ENCODE results near the gene KLF16. TPM values are rescaled to one million over a fixed set of nuclear protein-coding genes. Genes with fewer than 3 reads are reported as not detected.

Gene KLF16
- polyA plus RNA-seq, 3 donors from 2014 or later = 0.12 to 0.55 (median 0.49) TPM

DNA sequence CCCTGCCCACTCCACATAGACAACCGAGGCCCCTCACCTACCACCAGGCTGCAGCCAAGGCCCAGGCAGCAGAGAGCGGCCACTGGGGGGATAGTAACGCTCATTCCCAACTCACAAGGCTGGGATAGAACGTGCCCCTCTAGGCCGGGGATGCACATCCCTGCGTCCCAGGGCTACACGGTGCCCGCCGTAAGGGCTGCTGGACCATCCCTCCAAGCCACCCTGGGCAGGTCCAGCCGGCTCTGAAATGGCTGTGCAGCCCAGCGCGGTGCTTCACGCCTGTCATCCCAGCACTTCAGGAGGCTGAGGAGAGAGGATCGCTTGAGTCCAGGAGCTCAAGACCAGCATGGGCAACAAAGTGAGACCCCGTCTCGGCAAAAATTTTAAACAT, 18.3 kb downstream of the KLF16 start:
- Mint-ChIP-seq H3K27me3 (ENCODE audit: low read depth in 3 of 3) (peaks cover 6 to 26% (median 16%) of the 10 kb centered on the region in 3 donors), H3K4me1 (peaks cover 65 to 68% of the 10 kb centered on the region in 2 donors), H3K27ac (no peak overlapping the region), H3K36me3 (no peaks in the 10 kb centered on the region), H3K9me3 (no peaks in the 10 kb centered on the region), H3K4me3 (peak overlapping the region in 2 of 5 donors; percentile 8 to 35)
- DNase-seq = no peak

- Mint-ChIP-seq H3K4me1 (peaks cover 65 to 66% of the 10 kb centered on the region in 2 donors), H3K9me3 (no peaks in the 10 kb centered on the region), H3K36me3 (no peaks in the 10 kb centered on the region), H3K4me3 (peak overlapping the region in 2 of 5 donors; percentile 13 to 35), H3K27ac (no peak overlapping the region), H3K27me3 (ENCODE audit: low read depth in 3 of 3) (peaks cover 6 to 24% (median 16%) of the 10 kb centered on the region in 3 donors)
- DNase-seq = no peak
Measured at GRCh38 chr19:1844513-1845124, 18.8 kb downstream of the KLF16 start.

DNA sequence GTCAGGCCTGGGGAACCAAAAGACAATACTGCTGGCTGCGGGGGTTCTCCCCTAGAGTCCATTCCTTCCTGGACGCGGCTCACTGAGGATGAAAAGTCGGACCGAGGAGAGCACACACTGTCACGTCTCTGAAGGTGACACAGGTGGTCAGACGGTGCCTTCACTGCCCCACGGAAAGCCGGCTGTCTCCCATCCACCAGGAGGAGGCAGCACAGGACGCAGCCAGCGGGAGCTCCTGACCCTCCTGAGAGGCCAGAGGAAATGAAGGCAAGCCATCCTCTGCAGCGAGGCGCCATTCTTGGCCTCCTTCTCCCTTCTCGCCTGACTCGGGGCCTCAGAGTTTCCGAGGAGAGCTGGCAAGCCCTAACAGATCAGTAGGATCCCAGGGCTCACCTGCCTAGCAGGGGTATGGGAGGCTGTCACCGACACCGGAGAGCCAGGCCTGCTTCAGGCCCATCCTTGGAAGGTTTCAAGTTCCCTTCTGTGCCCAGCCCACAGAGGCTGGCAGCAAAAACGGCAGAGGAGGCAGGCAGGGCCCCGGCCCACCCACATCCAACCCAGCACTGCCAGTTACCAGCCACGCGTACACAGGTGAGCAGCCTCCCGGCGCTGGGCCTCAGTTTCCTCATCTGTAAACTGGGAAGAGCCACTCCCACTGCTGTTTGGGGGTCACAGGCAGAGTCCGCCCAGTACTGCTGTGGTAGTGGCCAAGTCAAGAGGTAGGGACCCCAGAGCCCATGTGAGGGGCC, 19.6 kb downstream of the KLF16 start:
- Mint-ChIP-seq H3K27ac (no peak overlapping the region), H3K4me3 (peak overlapping the region in 1 of 5 donors; percentile 2), H3K27me3 (ENCODE audit: low read depth in 3 of 3) (peaks cover 6 to 25% (median 16%) of the 10 kb centered on the region in 3 donors), H3K9me3 (no peaks in the 10 kb centered on the region), H3K4me1 (peaks cover 61 to 62% of the 10 kb centered on the region in 2 donors), H3K36me3 (no peaks in the 10 kb centered on the region)
- DNase-seq = no peak

DNA sequence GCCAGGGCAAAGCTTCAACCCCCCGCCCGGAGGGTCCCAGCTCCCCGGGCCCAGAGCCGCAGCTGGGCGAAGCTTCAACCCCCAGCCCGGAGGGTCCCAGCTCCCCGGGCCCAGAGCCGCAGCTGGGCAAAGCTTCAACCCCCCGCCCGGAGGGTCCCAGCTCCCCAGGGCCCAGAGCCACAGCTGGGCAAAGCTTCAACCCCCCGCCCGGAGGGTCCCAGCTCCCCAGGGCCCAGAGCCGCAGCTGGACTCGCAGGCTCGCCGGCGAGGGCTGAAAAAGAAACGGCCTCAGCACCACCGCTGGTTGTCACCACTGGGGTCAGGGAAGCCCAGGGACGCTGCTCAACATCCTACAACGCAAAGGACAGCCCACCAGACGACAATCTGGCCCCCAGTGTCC, 20.3 kb downstream of the KLF16 start:
- Mint-ChIP-seq H3K36me3 (no peaks in the 10 kb centered on the region), H3K4me3 (no peak overlapping the region), H3K9me3 (no peaks in the 10 kb centered on the region), H3K27ac (no peak overlapping the region), H3K4me1 (peaks cover 60 to 61% of the 10 kb centered on the region in 2 donors), H3K27me3 (ENCODE audit: low read depth in 3 of 3) (peaks cover 6 to 22% (median 20%) of the 10 kb centered on the region in 3 donors)
- no peak for DNase-seq

- DNase-seq = no peak
- peaks cover 0 to 18% (median 11%) of the 10 kb centered on the region in 3 donors for H3K27me3 Mint-ChIP-seq (ENCODE audit: low read depth in 3 of 3)
- H3K4me1 Mint-ChIP-seq = peaks cover 47 to 49% of the 10 kb centered on the region in 2 donors
- no peak overlapping the region for H3K27ac Mint-ChIP-seq
- H3K9me3 Mint-ChIP-seq = no peaks in the 10 kb centered on the region
- no peaks in the 10 kb centered on the region for H3K36me3 Mint-ChIP-seq
- H3K4me3 Mint-ChIP-seq = no peak overlapping the region
Measured at GRCh38 chr19:1841209-1841924, 22.0 kb downstream of the KLF16 start.

GRCh38 chr19:1840541-1841115, 22.8 kb downstream of the KLF16 start:
- Mint-ChIP-seq H3K4me3 (no peak overlapping the region), H3K27me3 (ENCODE audit: low read depth in 3 of 3) (peaks cover 0 to 13% (median 11%) of the 10 kb centered on the region in 3 donors), H3K4me1 (peaks cover 39 to 46% of the 10 kb centered on the region in 2 donors)

GRCh38 chr19:1839658-1840540, 23.5 kb downstream of the KLF16 start:
- H3K27me3 Mint-ChIP-seq (ENCODE audit: low read depth in 3 of 3) = peaks cover 0 to 13% (median 10%) of the 10 kb centered on the region in 3 donors
- peak overlapping the region in 2 of 6 donors; percentile 31 to 40 for H3K27ac Mint-ChIP-seq
- no peaks in the 10 kb centered on the region for H3K9me3 Mint-ChIP-seq
- no peaks in the 10 kb centered on the region for H3K36me3 Mint-ChIP-seq
- H3K4me1 Mint-ChIP-seq = peaks cover 37 to 42% of the 10 kb centered on the region in 2 donors
- DNase-seq = no peak
- H3K4me3 Mint-ChIP-seq = no peak overlapping the region

More at GRCh38 chr19:1840541-1841115, 22.8 kb downstream of the KLF16 start:
- H3K9me3 Mint-ChIP-seq = no peaks in the 10 kb centered on the region
- H3K27ac Mint-ChIP-seq = peak overlapping the region in 2 of 6 donors; percentile 31 to 40
- no peaks in the 10 kb centered on the region for H3K36me3 Mint-ChIP-seq
- no peak for DNase-seq

- peaks cover 26 to 36% of the 10 kb centered on the region in 2 donors for H3K4me1 Mint-ChIP-seq
- no peak overlapping the region for H3K4me3 Mint-ChIP-seq
- H3K27ac Mint-ChIP-seq = no peak overlapping the region
- no peaks in the 10 kb centered on the region for H3K36me3 Mint-ChIP-seq
- DNase-seq = peak; percentile 38 to 57 (median 54)
- H3K27me3 Mint-ChIP-seq (ENCODE audit: low read depth in 3 of 3) = peaks cover 0 to 11% (median 8%) of the 10 kb centered on the region in 3 donors
- no peaks in the 10 kb centered on the region for H3K9me3 Mint-ChIP-seq
Measured at GRCh38 chr19:1837625-1838105, 25.7 kb downstream of the KLF16 start.

GRCh38 chr19:1837222-1837565, 26.2 kb downstream of the KLF16 start:
- Mint-ChIP-seq H3K27me3 (ENCODE audit: low read depth in 3 of 3) (peaks cover 0 to 10% (median 8%) of the 10 kb centered on the region in 3 donors), H3K27ac (no peak overlapping the region), H3K36me3 (no peaks in the 10 kb centered on the region), H3K9me3 (no peaks in the 10 kb centered on the region), H3K4me1 (peaks cover 21 to 31% of the 10 kb centered on the region in 2 donors), H3K4me3 (no peak overlapping the region)
- no peak for DNase-seq

DNA sequence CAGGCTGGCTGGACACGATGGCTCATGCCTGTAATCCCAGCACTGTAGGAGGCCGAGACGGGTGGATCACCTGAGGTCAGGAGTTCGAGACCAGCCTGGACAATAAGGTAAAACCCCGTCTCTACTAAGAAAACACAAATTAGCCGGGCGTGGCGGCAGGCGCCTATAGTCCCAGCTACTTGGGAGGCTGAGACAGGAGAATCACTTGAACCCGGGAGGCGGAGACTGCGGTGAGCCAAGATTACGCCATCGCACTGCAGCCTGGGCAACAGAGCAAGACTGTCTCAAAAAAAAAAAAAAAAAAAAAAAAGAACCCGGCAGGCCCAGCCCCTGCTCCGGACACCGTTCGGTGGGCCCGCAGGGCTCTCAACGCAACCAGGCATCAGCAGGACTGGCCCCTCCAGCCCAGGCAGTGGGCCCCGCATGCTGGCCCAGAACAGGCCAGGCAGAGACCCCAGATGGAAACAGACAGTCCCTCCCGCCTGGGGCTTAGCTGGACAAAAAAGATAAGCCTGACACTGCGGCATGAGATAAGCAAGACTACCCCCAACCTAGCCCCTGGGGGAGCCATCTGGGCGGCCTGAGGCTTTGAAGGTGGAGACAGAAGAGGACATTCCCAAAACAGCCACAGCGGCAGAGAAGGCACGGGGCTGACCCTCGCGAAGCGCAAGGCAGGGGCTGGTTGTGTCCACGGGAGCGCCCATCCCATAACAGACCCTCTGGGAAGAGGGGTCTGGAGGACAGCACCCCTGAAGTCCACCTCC, 26.7 kb downstream of the KLF16 start:
- Mint-ChIP-seq H3K9me3 (no peaks in the 10 kb centered on the region), H3K4me1 (peaks cover 16 to 30% of the 10 kb centered on the region in 2 donors), H3K27ac (no peak overlapping the region), H3K36me3 (no peaks in the 10 kb centered on the region), H3K4me3 (no peak overlapping the region), H3K27me3 (ENCODE audit: low read depth in 3 of 3) (peaks cover 0 to 7% (median 4%) of the 10 kb centered on the region in 3 donors)
- DNase-seq = no peak

DNA sequence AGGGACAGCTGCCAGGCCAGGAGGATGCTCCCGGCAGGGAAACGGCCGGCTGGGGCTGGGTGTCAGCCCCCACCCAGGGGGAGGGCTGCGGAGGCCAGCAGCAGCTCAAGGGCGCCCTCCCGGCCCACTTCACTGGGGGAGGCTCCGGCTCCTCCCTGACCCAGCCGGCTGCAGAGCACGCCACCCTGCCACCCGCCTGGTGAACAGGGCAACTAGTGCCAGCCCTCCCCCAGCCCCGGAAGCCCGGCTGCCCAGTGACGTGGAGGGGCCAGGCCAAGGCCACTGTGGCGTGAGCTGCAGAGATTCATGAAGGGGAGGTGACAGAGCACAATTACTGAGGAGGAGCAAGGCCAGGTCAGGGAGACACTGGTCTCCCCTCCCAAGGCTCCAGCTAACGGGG, 29.8 kb downstream of the KLF16 start:
- no peaks in the 10 kb centered on the region for H3K9me3 Mint-ChIP-seq
- DNase-seq = no peak
- H3K4me3 Mint-ChIP-seq = no peak overlapping the region
- H3K27ac Mint-ChIP-seq = peak overlapping the region in 1 of 6 donors; percentile 40
- no peaks in the 10 kb centered on the region for H3K36me3 Mint-ChIP-seq
- H3K27me3 Mint-ChIP-seq (ENCODE audit: low read depth in 3 of 3) = peaks cover 0 to 2% (median 2%) of the 10 kb centered on the region in 3 donors
- H3K4me1 Mint-ChIP-seq = peaks cover 5 to 14% of the 10 kb centered on the region in 2 donors

DNA sequence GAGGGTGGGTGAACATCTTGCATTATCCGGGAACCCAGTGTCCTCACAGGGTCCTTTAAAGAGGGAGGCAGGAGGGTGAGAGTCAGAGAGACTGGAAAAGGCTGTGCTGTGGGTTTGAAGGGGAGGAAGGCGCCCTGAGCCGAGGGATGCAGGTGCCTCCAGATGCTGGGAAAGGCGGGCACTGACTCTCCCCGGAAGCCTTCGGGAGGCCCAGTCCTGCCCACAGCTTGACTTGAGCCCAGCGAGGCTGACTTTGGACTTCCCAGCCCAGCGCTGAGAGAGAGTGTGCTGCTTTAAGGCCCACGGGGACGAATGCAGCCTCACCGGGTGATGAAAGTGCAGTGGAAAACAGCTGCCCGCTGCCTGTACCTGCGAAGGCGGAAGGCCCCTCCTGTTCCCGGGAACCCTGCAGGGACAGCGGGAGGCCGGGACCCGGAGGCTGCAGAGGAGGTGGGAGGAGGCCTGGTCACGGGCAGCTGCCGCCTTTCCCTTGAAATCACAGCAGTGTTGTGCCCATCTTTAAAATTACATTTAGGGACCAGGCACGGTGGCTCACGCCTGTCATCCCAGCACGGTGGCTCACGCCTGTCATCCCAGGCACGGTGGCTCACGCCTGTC, 31.2 kb downstream of the KLF16 start:
- no peak overlapping the region for H3K27ac Mint-ChIP-seq
- no peak for DNase-seq

More for the DNA sequence above, 31.2 kb downstream of the KLF16 start:
- Mint-ChIP-seq H3K27me3 (ENCODE audit: low read depth in 3 of 3) (peaks cover 0 to 3% (median 0%) of the 10 kb centered on the region in 3 donors), H3K4me3 (no peak overlapping the region), H3K4me1 (peaks cover 5 to 14% of the 10 kb centered on the region in 2 donors), H3K9me3 (no peaks in the 10 kb centered on the region), H3K36me3 (no peaks in the 10 kb centered on the region)

All from immature natural killer cell (primary cell).